GM18499 (cell line): ENCODE measurements around the gene RIMOC1.
A peak's percentile ranks its signal among the peaks of the same experiment; 100 is the strongest.

Experiments used
- ATAC-seq: cut with Tn5 transposase; IDR thresholded peaks from one replicate; pipeline ENCODE4 v1.9.1; 2021; ENCODE audit warnings: moderate number of reproducible peaks; ENCODE audit not compliant: insufficient read depth, unreplicated experiment

Gene RIMOC1

GRCh38 chr5:41903892-41904799 is at the start of gene RIMOC1:
RIMOC1 (plus strand) TSS chr5:41904344; CDS start chr5:41904368, 24 bp downstream.
- peak; percentile 96 for ATAC-seq

GRCh38 chr5:41856644-41857491 is 47.3 kb upstream of the RIMOC1 start:
- ATAC-seq = peak; percentile 87

GRCh38 chr5:41857989-41858388 is 46.2 kb upstream of the RIMOC1 start:
- ATAC-seq = no peak

GRCh38 chr5:41858890-41859289 is 45.3 kb upstream of the RIMOC1 start:
- ATAC-seq = no peak

GRCh38 chr5:41863871-41864486 is 40.2 kb upstream of the RIMOC1 start:
- peak; percentile 58 for ATAC-seq

GRCh38 chr5:41869151-41869723 is 34.9 kb upstream of the RIMOC1 start:
- ATAC-seq = no peak

- peak; percentile 88 for ATAC-seq
Measured at GRCh38 chr5:41869724-41870626, 34.2 kb upstream of the RIMOC1 start, which contains the start of gene OXCT1. OXCT1 (minus strand) TSS chr5:41870425; CDS start chr5:41870358, 67 bp downstream.

- no peak for ATAC-seq
Measured at GRCh38 chr5:41870627-41871048, 33.5 kb upstream of the RIMOC1 start.

GRCh38 chr5:41871852-41872251 is 32.3 kb upstream of the RIMOC1 start:
- no peak for ATAC-seq

- no peak for ATAC-seq
Measured at GRCh38 chr5:41874512-41875060, 29.6 kb upstream of the RIMOC1 start.

- ATAC-seq = no peak
Measured at GRCh38 chr5:41875121-41875520, 29.0 kb upstream of the RIMOC1 start.

GRCh38 chr5:41876678-41877077 is 27.5 kb upstream of the RIMOC1 start:
- no peak for ATAC-seq

- ATAC-seq = no peak
Measured at GRCh38 chr5:41877408-41877807, 26.7 kb upstream of the RIMOC1 start.

- ATAC-seq = no peak
Measured at GRCh38 chr5:41878173-41878572, 26.0 kb upstream of the RIMOC1 start.

GRCh38 chr5:41878643-41879478 is 25.3 kb upstream of the RIMOC1 start:
- ATAC-seq = no peak

- no peak for ATAC-seq
Measured at GRCh38 chr5:41882765-41883164, 21.4 kb upstream of the RIMOC1 start.

- ATAC-seq = no peak
Measured at GRCh38 chr5:41883243-41883642, 20.9 kb upstream of the RIMOC1 start.

GRCh38 chr5:41883936-41884335 is 20.2 kb upstream of the RIMOC1 start:
- no peak for ATAC-seq
